ENCODE measurements around the gene CSTF3.

- TF ChIP-seq CTCF (IDR thresholded peaks at IDR 0.05) (no peak), POLR2A (IDR thresholded peaks at IDR 0.05) (no peak)
These were observed 121.0 kb downstream of the CSTF3 start for GRCh38 chr11:33040033-33040861.

All from body of pancreas (tissue), 4 donors.